SIG-M5 (cell line): ENCODE results near the gene RAI14.

Source experiments
- DNase-seq: peaks from one replicate; lab custom pipeline; 2025; lab: John Stamatoyannopoulos, UW

The RAI14 gene

GRCh38 chr5:34648039-34648839, 7.9 kb upstream of the RAI14 start:
- DNase-seq: no peak

DNA sequence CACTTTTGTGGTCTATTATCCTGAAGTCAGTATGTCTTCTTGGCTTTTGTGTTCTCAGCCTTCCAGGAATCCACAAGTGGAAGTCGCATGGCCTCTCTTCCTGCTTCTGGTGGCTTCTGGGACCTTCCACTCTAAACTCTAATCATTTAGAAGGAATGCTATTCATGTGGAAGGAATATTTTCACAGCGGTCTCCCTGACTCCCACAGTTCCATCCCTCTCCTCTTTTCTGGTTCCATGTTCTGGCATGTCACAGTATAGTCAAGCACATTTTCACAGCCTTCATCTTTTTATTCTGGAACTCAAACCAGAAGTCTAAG, 7.3 kb upstream of the RAI14 start:
- no peak for DNase-seq

DNA sequence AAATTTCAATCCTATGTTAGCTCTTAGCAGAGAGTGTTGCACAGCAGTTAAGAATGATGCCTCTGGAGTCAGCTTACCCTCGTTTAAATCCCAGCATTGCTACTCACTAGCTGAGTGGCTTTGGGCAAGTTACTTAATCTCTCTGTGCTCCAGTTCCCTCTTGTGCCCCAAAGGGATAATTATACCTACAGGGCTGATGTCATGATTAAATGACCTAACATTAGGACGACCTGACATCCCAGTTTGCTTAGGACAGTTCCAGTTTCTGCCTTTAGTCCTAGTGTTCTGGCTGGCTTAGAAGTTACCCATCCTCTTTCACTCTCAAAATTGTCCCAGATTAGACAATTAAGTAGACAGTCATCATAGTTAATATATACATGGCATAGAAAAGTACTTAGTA, 4.3 kb upstream of the RAI14 start:
- DNase-seq: no peak

DNA sequence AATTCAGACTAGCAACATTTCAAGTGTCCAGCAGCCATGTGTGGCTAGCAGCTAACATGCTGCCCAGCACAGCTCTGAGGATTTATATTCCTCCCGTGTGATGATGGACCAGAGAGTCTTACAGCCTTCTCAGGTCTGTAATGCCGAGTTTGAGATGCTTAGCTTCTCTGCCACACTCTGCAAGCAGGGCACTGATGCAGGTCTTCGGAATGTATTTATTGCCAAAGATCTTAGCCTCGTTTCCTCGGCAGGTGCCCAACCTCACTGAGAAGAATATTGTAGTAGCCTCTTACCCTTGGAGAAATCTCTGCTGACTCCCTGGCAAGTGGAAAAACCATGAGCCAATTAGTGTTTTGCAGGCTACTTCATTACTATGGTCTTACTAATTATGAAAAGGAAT, 3.7 kb upstream of the RAI14 start:
- DNase-seq: no peak

DNA sequence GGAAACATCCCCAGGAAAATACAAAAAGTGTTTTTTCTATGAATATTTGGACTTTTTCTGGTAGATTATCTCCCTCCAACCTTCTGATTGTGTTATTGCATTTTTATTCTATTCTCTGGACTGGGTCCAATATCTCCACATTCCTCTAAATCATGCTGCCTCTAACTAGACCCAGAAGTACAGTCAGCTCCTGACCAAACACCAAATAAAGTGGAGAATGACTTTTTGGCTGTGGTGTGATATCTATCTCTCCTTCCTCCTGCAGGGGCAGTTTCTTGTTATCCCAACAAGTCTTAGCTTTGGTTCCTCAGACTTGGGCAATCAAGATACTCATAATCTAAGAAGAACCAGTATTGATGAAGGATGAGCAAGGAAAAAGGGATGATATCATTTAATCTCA, 3.2 kb upstream of the RAI14 start:
- no peak for DNase-seq

GRCh38 chr5:34653708-34654107, 2.4 kb upstream of the RAI14 start:
- DNase-seq: no peak

DNA sequence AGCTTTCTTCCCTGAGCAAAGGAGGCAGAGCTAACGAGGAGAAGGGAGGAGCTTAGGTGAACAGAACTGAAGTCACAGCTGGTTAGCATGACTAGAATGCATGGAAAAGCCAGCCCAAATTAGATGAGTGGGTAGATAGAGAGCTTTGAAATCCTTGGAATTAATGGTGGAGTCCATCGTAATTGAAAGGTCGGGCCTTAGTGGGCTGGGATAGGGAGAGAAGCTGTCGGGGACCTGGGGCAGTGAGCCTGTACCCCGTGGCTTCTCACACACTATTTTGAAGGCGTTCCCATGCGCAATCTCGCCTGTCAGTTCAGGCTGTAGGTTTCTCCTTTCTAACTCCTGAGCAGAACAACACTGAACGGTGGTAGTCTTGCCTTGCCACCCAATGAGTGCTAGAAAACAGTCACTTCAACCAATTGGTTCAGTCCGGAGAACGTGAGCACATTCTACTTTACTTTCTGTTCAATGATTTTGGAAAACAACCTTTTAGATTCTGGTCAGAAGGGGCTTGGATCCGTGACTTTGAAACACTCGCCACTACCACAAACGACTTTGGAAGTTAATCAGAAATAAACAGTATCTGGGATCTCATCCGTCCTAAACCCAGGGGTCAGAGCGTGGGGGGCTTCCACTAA, 655 bp upstream of the RAI14 start:
- no peak for DNase-seq

DNA sequence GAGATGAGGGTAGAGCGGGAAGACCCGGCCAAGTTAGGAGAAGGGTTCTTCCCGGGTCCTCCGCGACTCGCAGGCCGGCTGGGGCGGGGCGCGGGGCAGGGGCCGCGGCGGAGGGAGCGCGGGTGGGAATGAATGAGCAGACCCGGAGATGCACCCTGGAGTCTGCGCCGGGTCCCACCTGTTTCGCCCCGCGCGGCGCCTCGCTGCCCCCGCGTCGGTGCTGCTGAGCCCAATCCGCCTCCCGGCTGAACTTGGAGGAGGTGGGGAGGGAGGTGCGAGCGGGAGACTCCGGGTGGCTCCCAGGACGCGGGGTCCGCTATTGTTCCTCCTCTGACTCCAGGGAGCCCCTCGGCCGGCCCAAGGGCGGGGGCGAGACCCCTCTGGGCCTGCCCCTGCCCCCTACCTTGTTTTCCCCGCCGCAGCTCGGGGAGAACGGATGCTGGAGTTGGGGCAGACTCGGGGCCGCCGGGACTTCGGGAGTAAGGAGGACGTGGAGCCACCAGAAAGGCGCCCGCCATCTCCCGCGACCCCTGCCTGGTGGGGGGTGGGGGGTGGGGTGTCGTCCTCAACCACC, 659 bp downstream of the RAI14 start:
- no peak for DNase-seq

DNA sequence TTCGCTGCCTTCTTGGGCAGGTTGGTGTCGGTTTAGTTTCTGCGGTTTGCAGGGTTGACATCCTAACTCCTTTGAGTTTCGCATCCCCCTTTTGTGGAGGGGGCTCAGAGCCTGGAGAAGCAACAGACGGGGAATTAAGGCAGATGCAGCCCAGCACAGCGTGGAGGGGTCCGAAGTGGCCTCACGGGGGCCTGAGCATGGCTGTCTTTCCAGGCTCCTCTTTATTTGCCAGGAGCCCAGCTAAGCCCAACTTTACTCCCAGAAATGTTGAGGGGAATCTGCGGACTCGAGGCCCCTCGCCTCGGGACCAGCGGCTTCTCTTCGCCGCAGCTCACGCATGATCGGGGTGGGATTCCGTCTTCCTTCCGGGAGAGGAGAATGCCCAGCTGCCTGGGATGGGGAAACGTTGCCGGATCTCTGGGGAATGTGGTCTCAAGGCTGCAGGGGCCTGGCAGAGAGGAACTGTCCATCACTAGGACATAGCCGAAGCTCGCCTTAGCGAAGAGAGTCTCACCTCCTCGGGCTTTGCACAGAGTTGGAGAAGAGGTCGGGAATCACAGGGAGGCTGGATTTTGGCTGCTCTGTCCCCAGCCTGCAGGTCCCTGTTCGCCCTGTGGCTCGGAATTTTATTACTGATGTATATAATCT, 1.3 kb downstream of the RAI14 start:
- DNase-seq: no peak

DNA sequence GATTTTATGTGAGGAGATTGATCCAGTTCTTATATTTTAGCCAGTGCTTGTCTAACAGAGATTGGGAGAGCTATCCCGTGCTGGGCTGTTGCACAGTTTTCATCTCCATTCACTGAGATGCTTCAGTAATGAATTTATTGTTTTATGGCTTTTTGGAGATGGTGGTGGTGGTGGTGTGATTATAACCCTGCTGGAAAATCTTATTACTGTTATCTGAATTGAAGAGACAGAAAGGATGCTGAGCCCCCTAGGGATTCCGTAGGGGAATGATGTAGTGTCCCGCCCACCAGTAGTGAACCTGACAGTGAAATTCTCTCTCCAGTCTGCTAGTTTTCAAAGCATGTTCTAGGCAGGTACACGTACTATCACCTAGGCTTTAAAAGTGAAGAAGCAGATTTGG, 1.9 kb downstream of the RAI14 start:
- DNase-seq: no peak

DNA sequence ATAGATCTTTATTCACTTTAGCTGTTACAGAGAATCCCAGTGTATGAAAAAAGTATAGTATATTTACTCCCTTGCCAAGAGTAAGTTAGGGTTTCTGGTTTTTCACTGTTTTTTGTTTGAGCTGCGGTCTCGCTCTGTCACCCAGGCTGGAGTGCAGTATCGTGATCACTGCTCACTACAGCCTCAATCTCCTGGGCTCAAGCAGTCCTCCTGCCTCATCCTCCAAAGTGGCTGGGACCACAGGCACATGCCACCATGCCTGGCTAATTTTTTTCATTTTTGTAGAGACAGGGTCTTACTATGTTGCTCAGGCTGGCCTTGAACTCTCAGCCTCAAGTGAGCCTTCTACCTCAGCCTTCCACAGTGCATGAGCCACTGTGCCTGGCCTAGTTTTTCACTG, 3.0 kb downstream of the RAI14 start:
- no peak for DNase-seq

DNA sequence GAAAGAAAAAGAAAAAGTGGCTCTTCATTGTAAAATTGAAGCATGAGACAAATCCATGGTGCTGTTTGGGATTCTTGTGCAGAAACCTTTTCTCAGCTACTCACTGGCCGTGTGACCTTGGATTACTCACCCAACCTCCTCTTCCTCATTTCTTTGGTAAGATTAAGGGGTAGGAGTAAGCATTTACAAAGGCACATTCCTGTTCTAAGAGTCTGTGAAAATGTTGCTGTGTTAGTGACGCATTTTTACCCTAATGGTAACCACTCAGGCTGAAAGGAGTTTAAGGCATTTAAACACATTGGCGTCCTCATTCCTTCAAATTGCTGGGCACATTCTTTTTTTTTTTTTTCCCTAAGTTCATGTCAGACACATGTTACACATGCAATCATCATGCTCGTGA, 4.3 kb downstream of the RAI14 start:
- no peak for DNase-seq

DNA sequence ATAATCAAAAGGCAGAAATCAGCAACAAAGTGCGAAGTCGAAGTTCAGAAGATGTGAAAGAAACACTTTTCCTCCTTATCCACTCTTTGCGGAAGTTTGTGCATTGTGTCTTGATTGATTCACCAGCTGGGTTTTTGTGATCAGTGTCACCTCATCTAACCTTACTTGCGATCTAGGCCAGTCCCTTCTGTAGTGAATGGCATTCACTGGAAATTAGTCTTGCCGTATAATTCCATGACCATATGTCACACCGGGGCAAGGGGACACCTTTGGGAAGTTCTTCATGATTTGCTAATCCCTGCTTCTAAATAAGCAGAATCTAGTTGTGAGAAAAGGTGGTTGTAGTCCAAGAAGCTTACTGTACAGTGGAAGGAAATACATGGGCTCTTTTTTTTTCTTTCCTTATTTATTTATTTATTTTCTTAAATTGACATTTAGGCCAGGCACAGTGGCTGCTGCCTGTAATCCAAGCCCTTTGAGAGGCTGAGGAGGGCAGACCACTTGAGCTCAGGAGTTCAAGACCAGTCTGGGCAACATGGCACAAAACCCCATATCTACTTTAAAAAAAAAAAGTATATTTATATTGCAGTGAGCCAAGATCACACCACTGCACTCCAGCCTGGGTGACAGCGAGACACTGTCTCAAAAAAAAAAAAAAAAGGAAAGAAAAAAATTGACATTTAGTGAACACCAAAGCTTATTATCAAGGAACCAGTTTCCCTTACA, 7.8 kb downstream of the RAI14 start:
- DNase-seq: no peak

GRCh38 chr5:34666392-34667080, 10.4 kb downstream of the RAI14 start:
- no peak for DNase-seq

DNA sequence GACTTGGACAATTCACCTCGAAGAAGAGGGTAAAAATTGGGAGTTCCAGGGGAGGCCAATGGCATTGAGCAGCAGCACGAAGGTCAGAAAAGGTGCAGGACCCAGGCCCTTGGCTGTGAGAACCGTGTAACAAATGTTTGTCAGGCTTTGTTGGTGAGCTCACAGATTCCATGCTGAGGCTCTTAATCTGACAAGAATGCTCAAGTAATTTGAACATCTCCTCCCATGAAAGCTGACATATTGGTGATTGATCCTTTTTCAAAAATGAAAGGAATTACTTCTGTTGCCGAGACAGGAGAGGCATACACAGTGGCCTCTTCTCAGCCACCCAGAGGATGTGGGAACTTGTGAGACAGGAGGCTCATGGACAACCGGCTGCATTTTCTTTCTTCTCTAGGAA, 11.6 kb downstream of the RAI14 start:
- no peak for DNase-seq

- no peak for DNase-seq
These were observed 13.9 kb downstream of the RAI14 start for GRCh38 chr5:34669931-34670516.

DNA sequence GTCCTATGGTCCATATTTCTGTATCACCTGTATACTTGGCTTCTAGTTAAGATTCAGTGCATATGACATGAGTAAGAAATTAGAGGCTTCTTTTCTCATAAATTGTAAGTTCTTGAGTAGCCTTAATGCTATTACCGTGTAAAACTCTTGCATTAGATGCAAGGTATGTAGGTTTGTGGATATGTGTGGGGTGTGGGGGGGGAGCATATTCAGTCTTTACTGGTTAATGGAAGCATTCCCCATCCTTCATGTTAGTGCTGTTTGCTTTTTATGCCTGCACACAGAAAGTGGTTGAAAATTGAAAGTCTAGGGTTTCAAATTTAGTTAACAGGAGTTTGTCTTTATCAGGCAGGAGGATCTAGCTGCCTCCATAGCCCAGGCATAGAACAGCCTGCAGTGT, 16.1 kb downstream of the RAI14 start:
- no peak for DNase-seq

- DNase-seq: no peak
These were observed 17.5 kb downstream of the RAI14 start for GRCh38 chr5:34673463-34674125.

- no peak for DNase-seq
These were observed 18.1 kb downstream of the RAI14 start for GRCh38 chr5:34674187-34674586.

DNA sequence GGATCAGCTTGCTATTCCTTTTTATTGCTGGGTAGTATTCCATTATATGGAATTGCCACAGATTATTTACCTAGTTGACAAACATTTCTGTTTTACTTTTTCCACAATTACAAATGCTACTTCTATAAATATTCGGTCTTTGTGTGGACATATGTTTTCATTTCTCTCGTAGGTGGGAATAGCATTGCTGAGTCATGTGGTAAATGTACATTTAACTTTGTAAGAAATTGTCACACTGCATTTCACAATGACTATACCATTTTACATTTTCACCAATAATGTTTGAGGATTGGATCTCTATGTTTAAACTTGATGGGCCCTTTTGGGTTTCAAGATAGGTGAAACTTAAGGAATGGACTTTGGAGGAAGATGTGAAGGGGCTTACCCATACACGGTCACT, 19.7 kb downstream of the RAI14 start:
- DNase-seq: no peak

DNA sequence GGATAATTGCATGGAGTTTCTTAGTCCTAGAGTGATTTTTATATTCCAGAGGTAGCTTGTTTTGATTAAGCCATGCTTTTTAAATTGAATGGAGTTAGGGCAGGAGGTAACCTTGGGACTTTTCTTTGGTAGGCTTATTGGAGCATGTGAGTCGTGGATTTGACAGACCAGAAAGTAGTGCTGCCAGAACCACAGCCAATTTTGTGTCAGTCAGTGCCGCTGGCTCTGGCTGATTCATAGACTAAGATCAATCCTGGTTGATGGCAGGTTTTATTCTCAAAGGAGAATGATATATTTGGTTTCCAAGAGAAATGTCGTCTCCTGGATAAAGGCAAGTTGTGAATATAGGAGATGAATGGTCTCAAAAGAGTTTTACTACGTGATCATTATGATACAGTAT, 20.3 kb downstream of the RAI14 start:
- DNase-seq: no peak
